ENCODE measurements around the gene MYL6. TPM values are rescaled to one million over a fixed set of nuclear protein-coding genes. Genes with fewer than 3 reads are reported as not detected.

The MYL6 gene
- total RNA-seq, 1 donor from 2014 or later, result 1,476 TPM

DNA sequence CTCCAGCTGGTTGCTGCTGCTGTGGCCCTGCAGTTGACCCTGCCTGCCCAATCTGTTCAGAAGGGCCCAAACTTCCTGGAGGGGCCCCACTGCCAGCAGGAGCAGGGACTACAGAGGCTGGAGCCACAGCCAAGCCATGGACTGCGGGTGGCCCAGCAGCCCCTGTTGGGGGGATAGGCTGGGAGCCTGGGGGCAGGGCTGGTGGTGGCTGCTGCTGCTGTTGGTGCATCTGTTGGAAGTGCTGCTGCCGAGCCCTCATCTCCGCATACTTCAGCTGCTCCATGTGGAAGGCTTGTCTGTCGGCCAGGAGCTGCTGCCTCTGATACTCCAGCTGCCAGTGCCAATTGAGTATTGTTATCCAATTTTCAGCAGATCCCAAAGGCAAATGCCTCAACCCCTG lies 7.2 kb downstream of the MYL6 start:
- TF ChIP-seq, protein P1, sequence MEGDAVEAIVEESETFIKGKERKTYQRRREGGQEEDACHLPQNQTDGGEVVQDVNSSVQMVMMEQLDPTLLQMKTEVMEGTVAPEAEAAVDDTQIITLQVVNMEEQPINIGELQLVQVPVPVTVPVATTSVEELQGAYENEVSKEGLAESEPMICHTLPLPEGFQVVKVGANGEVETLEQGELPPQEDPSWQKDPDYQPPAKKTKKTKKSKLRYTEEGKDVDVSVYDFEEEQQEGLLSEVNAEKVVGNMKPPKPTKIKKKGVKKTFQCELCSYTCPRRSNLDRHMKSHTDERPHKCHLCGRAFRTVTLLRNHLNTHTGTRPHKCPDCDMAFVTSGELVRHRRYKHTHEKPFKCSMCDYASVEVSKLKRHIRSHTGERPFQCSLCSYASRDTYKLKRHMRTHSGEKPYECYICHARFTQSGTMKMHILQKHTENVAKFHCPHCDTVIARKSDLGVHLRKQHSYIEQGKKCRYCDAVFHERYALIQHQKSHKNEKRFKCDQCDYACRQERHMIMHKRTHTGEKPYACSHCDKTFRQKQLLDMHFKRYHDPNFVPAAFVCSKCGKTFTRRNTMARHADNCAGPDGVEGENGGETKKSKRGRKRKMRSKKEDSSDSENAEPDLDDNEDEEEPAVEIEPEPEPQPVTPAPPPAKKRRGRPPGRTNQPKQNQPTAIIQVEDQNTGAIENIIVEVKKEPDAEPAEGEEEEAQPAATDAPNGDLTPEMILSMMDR (IDR thresholded peaks at IDR 0.05), result no peak
- Histone ChIP-seq H3K4me1 (peaks cover 4 to 22% of the 10 kb centered on the region in 2 donors), H3K27me3 (no peaks in the 10 kb centered on the region), H3K27ac (no peak overlapping the region), H3K4me3 (no peak overlapping the region), H3K36me3 (peaks cover 89 to 98% of the 10 kb centered on the region in 2 donors), H3K9me3 (no peaks in the 10 kb centered on the region)
- intact Hi-C loops (cut with DNase I), result no loop called here
- DNase-seq (ENCODE audit: low spot score in 2 of 2), result no peak

DNA sequence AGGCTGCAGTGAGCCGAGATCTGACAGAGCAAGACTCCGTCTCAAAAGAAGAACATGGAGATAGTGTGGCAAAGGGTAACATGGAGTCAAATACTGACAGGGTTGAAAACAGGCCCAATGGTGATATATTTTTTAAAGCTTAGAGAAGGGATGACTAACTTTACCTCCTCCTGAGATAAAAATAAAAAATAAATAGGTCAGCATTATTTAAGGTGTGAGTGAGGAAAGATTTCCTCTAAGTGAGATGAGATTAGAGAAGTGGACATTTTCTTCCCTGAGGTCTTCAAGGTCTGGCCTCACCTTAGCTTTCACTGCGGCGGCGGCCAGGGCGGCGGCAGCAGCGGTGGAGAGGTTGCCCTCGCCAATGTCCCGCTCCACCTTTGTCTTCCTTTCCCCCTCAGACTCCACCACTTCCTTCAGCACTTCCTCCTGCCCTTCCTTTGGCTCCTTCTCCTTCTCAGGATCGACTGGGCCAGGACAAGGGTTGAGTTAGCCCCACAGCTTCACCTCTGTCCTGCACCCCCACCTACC lies 11.1 kb downstream of the MYL6 start:
- H3K4me1 ChIP-seq, result no peaks in the 10 kb centered on the region
- peaks cover 91 to 100% of the 10 kb centered on the region in 2 donors for H3K36me3 ChIP-seq

DNA sequence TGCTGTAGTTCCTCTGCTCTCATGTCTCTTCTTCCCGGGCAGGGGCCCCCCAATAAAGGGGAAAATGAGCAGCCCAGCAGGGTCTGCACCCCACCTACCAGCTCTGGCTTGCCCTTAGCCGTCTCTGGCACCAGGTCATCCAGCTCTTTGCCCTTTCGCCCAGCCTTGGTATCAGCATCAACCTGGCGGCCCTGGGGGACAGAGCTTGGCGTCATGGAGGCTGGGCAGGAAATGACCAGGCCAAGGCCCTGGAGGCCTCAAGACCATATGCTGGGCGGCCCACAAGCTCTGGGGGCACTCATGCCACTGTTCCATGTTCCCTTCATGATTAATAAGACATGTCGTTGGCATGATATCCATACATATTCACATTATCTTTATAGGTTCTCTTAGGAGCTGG lies 14.7 kb downstream of the MYL6 start:
- Histone ChIP-seq H3K36me3 (peaks cover 94 to 100% of the 10 kb centered on the region in 2 donors), H3K27ac (no peak overlapping the region), H3K4me1 (no peaks in the 10 kb centered on the region), H3K27me3 (no peaks in the 10 kb centered on the region), H3K4me3 (no peak overlapping the region), H3K9me3 (no peaks in the 10 kb centered on the region)
- TF ChIP-seq, protein P1 (IDR thresholded peaks at IDR 0.05), result no peak
- DNase-seq (ENCODE audit: low spot score in 2 of 2), result no peak
- intact Hi-C loops (cut with DNase I), result no loop called here

More for the DNA sequence above, 11.1 kb downstream of the MYL6 start:
- Histone ChIP-seq H3K27ac (no peak overlapping the region), H3K4me3 (no peak overlapping the region), H3K27me3 (no peaks in the 10 kb centered on the region), H3K9me3 (no peaks in the 10 kb centered on the region)
- no peak for DNase-seq (ENCODE audit: low spot score in 2 of 2)
- TF ChIP-seq, protein P1 (IDR thresholded peaks at IDR 0.05), result no peak
- intact Hi-C loops (cut with DNase I), result no loop called here

DNA sequence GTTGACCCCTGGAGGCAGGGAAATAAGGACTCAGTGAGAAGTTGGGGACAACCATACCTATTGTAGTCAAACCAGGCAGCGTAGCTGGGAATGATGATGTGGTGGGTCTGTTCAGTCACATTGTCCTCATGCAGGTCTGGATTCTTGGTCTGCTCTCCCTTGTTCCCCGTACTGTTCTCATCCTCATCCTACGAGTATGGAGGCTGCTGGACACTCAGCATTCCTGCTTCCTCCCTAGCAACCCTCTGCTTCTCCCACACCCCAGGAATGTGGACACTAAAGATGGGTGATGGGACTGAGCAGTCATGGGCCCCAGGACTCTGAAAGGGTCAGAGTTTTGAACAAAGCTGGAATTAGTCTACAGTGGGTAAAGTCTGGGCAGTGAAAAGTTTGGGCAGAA lies 20.2 kb downstream of the MYL6 start:
- no peaks in the 10 kb centered on the region for H3K27me3 ChIP-seq
- no peaks in the 10 kb centered on the region for H3K4me1 ChIP-seq
- H3K9me3 ChIP-seq, result no peaks in the 10 kb centered on the region
- no peak overlapping the region for H3K27ac ChIP-seq
- intact Hi-C loops (cut with DNase I), result no loop called here
- no peak for DNase-seq (ENCODE audit: low spot score in 2 of 2)
- H3K4me3 ChIP-seq, result no peak overlapping the region
- TF ChIP-seq, protein P1 (IDR thresholded peaks at IDR 0.05), result no peak
- H3K36me3 ChIP-seq, result peaks cover 95 to 96% of the 10 kb centered on the region in 2 donors

DNA sequence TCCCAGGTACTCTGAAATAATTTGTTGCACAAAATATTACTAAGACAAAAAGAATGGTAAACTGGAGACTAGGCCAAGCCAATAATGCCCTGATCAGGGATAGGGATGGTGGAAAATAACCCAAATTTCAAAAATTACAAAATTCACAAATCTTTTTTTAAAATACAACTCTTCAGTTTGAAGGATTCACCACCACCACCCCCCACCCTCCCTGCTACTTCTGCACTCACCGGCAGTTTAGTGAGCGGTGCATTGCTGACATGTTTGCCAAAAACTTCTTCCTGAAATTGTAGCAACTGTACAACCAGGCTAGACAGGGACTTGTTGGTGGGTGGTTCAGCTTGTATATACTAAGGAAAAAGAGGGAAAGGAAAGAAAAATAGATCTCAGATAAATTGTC lies 28.8 kb downstream of the MYL6 start:
- peaks cover 3 to 6% of the 10 kb centered on the region in 2 donors for H3K4me1 ChIP-seq
- no peaks in the 10 kb centered on the region for H3K9me3 ChIP-seq
- no peaks in the 10 kb centered on the region for H3K27me3 ChIP-seq
- peaks cover 39 to 47% of the 10 kb centered on the region in 2 donors for H3K36me3 ChIP-seq
- H3K27ac ChIP-seq, result peak overlapping the region in 1 of 2 donors; percentile 15
- TF ChIP-seq, protein P1 (IDR thresholded peaks at IDR 0.05), result no peak
- H3K4me3 ChIP-seq, result peak overlapping the region in 1 of 2 donors; percentile 91
- no peak for DNase-seq (ENCODE audit: low spot score in 2 of 2)
- intact Hi-C loops (cut with DNase I), result no loop called here

Data from ascending aorta (tissue), 2 donors.